ENCODE measurements around the gene HS6ST3.
"Not testable (repeated sequence)": the region's sequence is repeated elsewhere in the genome, so short reads cannot be mapped to it uniquely, and the experiment has no call there.

Gene HS6ST3

DNA sequence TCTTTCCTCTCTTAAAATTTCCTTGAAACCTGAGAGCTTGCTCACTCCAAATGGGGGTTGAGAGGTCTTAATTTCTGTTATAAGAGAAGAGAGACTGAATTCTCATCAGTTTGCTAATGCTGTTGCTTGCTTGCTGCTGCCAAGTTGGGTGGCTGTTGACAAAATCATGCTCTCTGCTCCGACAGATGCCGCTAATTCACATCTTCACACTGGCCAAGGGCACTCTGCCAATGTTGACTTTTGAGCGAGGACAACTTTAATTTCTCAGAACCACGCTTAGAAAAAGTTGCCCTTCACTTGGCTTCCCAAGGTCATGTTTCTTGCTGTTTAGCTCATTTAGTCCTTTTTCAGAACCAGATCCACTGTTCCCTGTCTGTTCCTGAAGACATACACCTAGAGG, 402.9 kb downstream of the HS6ST3 start:
- in situ Hi-C loops (cut with MboI; ENCODE audit: low pct_unique_long_range_greater_than_20kb, low sequenced_read_pairs): no loop called here
- no peak for DNase-seq

DNA sequence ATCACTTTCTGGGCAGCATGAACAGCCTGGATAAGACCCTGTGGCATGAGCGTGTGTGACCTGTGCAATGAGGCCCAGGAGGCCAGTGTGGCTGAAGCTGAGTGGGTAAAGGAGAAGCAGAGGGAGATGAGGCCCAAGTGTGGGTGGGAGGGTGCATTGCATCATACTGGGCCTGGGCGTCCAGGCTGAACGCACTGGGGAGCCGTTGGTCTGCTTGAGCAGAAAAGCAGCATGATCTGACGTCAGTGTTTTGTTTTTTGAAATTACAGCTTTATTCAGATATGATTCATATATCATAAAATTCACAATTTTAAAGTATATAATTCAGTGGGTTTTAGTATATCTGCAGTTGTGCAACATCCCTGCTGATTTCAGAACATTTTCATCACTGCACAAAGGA, 409.7 kb downstream of the HS6ST3 start:
- in situ Hi-C loops (cut with MboI; ENCODE audit: low pct_unique_long_range_greater_than_20kb, low sequenced_read_pairs): no loop called here
- DNase-seq: no peak

DNA sequence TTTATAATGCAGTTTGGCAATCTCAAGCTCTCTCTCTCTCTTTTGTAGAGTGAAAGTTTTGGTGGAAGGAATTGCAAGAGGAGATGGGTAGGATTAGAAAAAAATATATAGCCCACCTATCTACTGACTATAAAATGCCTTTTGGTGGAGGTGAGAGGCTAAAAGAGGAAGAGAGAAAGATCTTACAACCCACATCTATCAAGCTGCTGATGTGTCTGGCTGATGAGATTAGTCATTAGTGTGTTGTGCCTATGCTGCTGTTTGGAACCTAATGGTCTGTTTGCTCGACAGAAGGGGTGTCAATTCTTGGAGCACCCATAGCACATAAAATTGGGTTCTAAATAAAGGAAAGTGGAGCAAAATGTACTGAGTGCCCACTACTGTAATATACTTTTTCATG, 411.0 kb downstream of the HS6ST3 start:
- in situ Hi-C loops (cut with MboI; ENCODE audit: low pct_unique_long_range_greater_than_20kb, low sequenced_read_pairs): no loop called here
- no peak for DNase-seq

DNA sequence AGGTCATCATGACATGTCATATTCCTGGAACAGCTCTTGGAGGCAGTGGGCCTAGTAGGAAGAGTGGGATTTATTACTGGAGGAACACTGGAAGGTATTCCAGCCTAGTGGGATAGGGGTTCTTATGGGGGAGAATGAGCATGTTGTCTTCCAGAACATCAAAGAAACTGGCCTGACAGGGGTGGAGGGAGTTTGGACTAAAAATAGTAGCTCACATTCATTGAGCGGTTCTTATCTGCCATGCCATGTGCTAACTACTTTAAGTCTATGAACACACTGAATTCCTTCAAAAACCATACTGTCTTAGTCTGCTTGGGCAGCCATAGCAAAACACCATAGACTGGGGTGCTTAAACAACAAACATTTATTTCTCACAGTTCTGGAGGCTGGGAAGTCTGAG, 413.6 kb downstream of the HS6ST3 start:
- DNase-seq: no peak
- in situ Hi-C loops (cut with MboI; ENCODE audit: low pct_unique_long_range_greater_than_20kb, low sequenced_read_pairs): no loop called here

DNA sequence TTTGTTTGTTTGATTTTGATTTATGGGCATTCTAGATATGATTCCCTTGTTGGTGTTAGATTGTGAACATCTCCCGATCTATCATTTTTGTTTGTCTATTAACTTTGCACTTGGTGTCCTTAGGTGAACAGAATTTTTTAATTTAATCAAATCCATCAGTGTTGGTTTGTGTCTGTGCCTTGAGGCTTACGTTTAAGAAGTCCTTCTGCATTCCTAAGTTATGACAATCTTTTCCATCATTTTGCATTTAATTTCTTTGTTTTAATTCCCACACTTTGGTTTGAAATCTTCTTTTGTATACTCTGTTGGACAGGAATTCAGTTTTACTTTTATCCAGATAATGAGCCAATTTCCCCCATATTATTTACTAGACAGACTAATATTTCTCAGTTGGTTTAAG, 421.7 kb downstream of the HS6ST3 start:
- in situ Hi-C loops (cut with MboI; ENCODE audit: low pct_unique_long_range_greater_than_20kb, low sequenced_read_pairs): no loop called here
- DNase-seq: no peak

GRCh38 chr13:96519380-96519779, 429.5 kb downstream of the HS6ST3 start:
- in situ Hi-C loops (cut with MboI; ENCODE audit: low pct_unique_long_range_greater_than_20kb, low sequenced_read_pairs): no loop called here
- no peak for DNase-seq

GRCh38 chr13:96524398-96525020, 434.6 kb downstream of the HS6ST3 start:
- in situ Hi-C loops (cut with MboI; ENCODE audit: low pct_unique_long_range_greater_than_20kb, low sequenced_read_pairs); DNase-seq: not testable (repeated sequence)

DNA sequence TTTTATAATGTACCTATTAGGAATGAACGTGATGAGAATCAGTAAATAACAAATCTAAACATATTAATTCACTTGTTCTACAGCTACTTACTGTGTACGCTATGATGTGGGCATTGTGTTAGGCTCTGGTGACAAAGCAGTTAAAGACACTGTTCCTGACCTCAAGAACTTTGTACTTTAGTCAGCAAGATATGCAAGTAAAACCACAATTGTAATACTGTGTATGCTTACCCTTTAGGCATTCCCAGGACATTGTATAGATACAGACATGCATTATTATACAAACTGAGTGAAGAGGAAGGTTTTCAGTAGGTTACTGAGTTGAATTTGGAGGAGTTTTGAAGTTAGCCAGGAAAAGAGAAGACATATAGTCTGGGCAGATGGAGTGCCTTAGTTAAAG, 435.8 kb downstream of the HS6ST3 start:
- no peak for DNase-seq
- in situ Hi-C loops (cut with MboI; ENCODE audit: low pct_unique_long_range_greater_than_20kb, low sequenced_read_pairs): no loop called here

DNA sequence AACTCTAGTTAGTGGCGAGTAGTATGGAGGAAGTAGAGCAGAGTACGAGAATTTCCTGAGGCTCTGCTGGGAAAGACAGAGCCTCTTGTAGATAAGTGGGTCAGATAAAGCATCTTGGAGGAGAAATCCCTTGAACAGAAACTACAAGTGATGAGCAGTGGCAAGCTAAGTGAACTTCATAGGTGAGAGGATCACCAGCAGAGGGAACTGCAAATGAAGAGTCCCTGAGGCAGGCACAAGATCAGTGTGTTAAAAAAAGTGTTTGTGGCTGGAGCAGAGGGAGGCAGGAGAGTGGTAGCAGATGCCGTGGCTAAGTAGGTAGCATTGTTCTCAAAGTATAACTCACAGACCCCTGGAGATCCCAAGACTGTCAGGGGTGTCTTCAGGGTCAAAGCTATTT, 437.6 kb downstream of the HS6ST3 start:
- in situ Hi-C loops (cut with MboI; ENCODE audit: low pct_unique_long_range_greater_than_20kb, low sequenced_read_pairs): no loop called here
- no peak for DNase-seq

DNA sequence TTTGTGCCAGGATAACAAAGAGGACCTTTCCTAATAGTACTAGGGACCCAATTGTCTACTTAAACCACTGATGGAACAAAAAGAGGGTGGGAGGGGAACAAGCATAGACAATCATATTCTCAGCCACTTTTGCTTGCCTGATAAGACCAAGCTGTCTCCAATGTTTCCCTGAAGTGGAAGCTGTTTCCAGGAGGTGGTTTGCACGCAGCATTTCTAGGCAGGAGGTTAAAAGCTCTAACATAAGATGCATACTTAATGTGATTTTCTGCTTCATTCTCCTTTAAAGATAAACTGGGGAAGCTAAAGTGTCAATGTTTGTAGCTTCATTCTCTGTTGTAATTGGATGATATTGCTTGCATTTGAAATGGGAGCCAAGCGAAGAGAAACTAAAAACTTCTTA, 442.9 kb downstream of the HS6ST3 start:
- in situ Hi-C loops (cut with MboI; ENCODE audit: low pct_unique_long_range_greater_than_20kb, low sequenced_read_pairs): no loop called here
- DNase-seq: no peak

GRCh38 chr13:96533408-96533807, 443.5 kb downstream of the HS6ST3 start:
- DNase-seq: no peak
- in situ Hi-C loops (cut with MboI; ENCODE audit: low pct_unique_long_range_greater_than_20kb, low sequenced_read_pairs): no loop called here

GRCh38 chr13:96539791-96540190, 449.9 kb downstream of the HS6ST3 start:
- DNase-seq: no peak
- in situ Hi-C loops (cut with MboI; ENCODE audit: low pct_unique_long_range_greater_than_20kb, low sequenced_read_pairs): no loop called here

DNA sequence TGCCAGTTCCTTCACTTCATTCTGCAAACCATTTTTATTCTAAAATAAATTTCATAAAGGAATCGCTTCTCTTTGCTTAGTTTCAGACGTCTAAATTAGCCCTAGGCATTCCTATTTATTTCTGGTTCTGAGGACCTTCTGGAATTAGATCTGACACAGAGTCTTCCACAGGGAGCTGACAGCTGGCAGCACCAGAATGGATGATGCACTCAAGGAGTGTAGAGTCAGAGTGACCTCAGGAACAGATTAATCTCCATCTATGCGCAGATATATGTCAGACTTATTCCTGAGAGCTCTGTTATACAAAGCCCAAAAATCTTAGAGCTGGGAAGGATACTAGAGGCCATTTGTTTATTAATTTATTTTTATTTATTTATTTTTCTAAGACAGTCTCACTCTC, 450.8 kb downstream of the HS6ST3 start:
- in situ Hi-C loops (cut with MboI; ENCODE audit: low pct_unique_long_range_greater_than_20kb, low sequenced_read_pairs): no loop called here
- DNase-seq: no peak

DNA sequence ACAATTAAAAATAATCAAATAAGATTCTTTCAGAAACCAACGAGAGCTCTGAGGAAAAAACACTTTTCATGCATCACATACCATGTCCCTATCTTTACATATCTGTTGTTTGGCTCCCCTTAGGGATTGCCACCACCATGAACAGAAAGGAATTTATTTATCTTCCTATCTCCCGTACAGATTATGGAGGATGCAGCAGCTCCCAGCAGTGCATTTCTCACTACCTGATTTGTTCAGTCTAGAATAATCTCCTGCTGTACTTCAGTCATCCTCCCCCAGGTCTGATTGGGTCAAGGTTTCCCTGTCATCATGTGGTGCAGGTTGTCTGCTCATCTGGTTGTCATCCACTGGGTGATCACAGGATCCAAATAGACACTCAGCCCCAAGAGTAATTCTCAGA, 453.1 kb downstream of the HS6ST3 start:
- no peak for DNase-seq
- in situ Hi-C loops (cut with MboI; ENCODE audit: low pct_unique_long_range_greater_than_20kb, low sequenced_read_pairs): no loop called here

DNA sequence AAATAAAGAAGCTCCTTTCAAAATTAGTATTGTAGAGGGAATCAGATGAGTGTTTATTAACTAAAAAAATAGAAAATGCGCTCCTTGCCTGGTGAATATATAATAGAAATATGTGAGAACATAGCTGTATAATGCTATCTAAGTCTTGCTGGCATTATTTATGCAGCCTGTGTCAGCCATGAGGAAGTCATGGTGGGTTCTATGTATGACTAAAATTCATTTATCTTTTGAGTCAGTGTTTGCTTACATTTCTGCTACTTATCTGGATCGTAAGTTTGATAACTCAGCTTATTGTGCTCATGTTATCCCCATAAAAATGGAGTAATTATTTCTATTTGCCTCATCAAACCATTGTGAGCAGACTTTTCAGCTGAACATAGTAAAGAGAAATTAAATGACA, 455.1 kb downstream of the HS6ST3 start:
- DNase-seq: no peak
- in situ Hi-C loops (cut with MboI; ENCODE audit: low pct_unique_long_range_greater_than_20kb, low sequenced_read_pairs): no loop called here

GRCh38 chr13:96546463-96546862, 456.6 kb downstream of the HS6ST3 start:
- in situ Hi-C loops (cut with MboI; ENCODE audit: low pct_unique_long_range_greater_than_20kb, low sequenced_read_pairs): no loop called here
- DNase-seq: no peak

GRCh38 chr13:96551546-96551945, 461.6 kb downstream of the HS6ST3 start:
- no peak for DNase-seq
- in situ Hi-C loops (cut with MboI; ENCODE audit: low pct_unique_long_range_greater_than_20kb, low sequenced_read_pairs): no loop called here

GRCh38 chr13:96552559-96552958, 462.7 kb downstream of the HS6ST3 start:
- in situ Hi-C loops (cut with MboI; ENCODE audit: low pct_unique_long_range_greater_than_20kb, low sequenced_read_pairs): no loop called here
- DNase-seq: no peak

- no peak for DNase-seq
- in situ Hi-C loops (cut with MboI; ENCODE audit: low pct_unique_long_range_greater_than_20kb, low sequenced_read_pairs): no loop called here
These were observed 463.9 kb downstream of the HS6ST3 start for GRCh38 chr13:96553796-96554195.

DNA sequence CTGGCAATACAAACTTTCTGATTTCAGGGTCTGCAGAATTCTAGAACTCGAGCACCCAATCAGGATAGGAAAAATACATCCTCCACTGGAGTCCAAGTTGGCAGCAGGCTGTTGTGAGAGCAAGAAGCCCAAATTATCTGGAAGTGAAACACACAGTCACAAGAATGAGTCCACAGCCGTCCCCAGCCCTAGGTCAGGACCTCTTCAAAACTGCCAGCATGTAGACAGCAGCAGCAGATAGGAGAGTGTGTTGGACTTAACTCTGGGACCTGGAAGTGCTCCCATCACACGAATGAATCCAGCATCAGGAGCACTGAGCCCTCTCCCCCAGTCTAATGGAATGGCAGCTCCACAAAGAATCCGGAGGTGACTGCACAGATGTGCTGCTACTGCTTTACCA, 483.7 kb downstream of the HS6ST3 start:
- DNase-seq: no peak
- in situ Hi-C loops (cut with MboI; ENCODE audit: low pct_unique_long_range_greater_than_20kb, low sequenced_read_pairs): no loop called here

DNA sequence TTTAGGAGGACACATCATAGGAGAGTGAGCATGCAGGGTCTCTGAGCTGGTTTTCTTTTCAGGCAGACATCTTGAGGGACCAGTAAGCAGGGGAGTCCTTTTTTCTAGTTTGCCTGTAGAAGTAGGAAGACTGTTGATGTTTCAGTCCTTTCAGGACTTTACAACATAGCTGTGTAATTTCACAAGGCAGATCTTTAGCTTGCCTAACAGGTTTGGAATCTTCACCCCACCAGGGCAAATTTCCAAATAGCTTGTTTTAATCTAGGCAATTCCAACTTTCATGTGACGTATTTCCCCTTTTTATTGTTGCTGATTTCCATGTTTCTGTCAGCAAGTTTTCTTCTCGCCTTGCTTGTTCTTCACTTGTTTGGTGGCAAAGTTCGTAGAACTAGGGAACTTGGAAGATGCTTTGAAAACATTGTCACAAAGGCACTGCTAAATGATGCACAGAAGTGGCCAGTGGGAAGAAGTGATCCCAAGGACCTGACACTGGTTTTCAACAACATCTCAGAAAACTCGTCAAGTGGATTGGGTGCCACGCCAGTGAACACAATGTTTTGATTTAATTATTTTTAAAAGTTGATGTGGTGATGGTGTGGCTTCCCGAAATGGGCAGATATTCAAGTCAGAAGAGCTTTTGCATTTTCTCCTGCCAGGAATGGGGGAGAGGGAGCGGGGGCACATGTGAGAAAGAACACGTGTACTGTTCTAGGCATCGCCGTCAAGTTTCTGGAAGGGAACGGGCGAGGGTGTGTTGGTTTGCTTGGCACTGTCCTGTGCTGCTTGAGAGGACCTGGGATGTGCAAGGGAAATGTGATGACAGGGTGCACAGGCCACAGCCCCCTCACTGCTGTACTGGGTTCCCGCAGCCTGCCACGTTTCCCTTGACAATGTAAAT, 485.8 kb downstream of the HS6ST3 start:
- in situ Hi-C loops (cut with MboI; ENCODE audit: low pct_unique_long_range_greater_than_20kb, low sequenced_read_pairs): no loop called here

More for the DNA sequence above, 485.8 kb downstream of the HS6ST3 start:
- DNase-seq: no peak
